ENCODE data around the gene HNF4A.

HNF4A gene

DNA sequence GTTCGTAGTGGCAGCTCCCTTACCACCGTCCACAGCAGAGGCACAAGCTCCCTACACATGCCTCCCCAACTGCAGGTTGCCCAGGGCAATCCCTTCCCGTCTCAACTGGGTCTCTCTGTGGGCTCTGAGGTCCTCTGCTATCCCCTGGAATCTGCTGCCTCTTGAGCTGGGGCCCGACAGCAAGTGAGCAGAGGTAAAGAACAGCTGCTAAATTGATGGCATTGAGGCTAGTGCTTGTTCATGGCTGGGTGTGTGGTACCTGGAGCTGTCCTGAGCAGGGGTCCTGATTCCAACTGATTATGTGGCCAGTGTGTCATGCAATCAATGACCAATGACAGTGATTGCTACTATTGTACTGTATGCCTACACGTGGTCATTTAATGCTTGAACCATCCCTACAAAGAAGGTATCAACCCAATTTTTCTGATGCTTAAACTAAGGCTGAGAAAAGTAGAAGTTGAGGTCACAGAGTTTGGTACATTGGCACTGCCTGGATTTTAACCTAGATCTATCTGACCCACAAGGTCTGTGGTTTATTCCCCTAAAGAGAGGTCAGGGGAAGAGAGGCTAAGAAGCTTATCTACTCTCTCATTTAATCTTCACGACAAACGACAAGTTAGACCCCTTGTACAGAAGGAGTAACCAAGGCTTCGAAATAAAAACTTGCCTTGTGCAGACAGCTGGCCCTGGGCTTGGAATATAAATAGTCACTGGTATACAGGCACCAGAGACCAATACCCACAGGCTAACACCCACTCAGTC, 41.1 kb downstream of the HNF4A start:
- no peaks in the 10 kb centered on the region for H3K4me1 ChIP-seq (ENCODE audit: control insufficient read depth, insufficient read depth, low read length, poor library complexity, severe bottlenecking)
- H3K36me3 ChIP-seq (ENCODE audit: control insufficient read depth, insufficient read depth, low read length), result no peaks in the 10 kb centered on the region
- DNase-seq, result no peak
- no peaks in the 10 kb centered on the region for H3K9me3 ChIP-seq (ENCODE audit: control insufficient read depth, low read length)
- no peak overlapping the region for H3K27ac ChIP-seq (ENCODE audit: insufficient read depth, low read length, poor library complexity, severe bottlenecking)
- no peak overlapping the region for H3K4me3 ChIP-seq (ENCODE audit: insufficient read depth, low read depth, low read length, poor library complexity, severe bottlenecking)
- no peaks in the 10 kb centered on the region for H3K27me3 ChIP-seq (replicated peaks; ENCODE audit: control insufficient read depth, insufficient read depth, low read length, poor library complexity, severe bottlenecking)

DNA sequence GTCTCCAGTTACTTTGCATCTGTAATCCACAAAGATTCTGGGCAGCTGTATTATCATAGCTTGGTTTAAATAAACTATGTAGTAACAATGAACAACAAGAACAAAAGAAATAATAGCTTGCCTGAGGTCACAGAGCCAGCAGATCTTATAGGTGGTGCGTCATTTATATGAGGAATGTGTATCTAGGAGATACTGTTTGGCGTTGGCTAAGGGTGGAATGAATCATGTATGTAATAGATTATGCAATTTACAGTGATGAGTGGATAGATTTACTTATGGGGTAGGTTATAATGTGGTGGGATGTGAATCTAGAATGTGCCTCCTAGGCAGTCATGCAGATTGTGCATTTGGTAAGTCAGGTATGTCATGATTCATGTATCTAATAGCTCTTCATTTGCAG, 42.8 kb downstream of the HNF4A start:
- no peaks in the 10 kb centered on the region for H3K27me3 ChIP-seq (replicated peaks; ENCODE audit: control insufficient read depth, insufficient read depth, low read length, poor library complexity, severe bottlenecking)
- DNase-seq, result no peak
- H3K9me3 ChIP-seq (ENCODE audit: control insufficient read depth, low read length), result no peaks in the 10 kb centered on the region
- H3K36me3 ChIP-seq (ENCODE audit: control insufficient read depth, insufficient read depth, low read length), result no peaks in the 10 kb centered on the region
- no peak overlapping the region for H3K4me3 ChIP-seq (ENCODE audit: insufficient read depth, low read depth, low read length, poor library complexity, severe bottlenecking)
- H3K4me1 ChIP-seq (ENCODE audit: control insufficient read depth, insufficient read depth, low read length, poor library complexity, severe bottlenecking), result no peaks in the 10 kb centered on the region
- no peak overlapping the region for H3K27ac ChIP-seq (ENCODE audit: insufficient read depth, low read length, poor library complexity, severe bottlenecking)

DNA sequence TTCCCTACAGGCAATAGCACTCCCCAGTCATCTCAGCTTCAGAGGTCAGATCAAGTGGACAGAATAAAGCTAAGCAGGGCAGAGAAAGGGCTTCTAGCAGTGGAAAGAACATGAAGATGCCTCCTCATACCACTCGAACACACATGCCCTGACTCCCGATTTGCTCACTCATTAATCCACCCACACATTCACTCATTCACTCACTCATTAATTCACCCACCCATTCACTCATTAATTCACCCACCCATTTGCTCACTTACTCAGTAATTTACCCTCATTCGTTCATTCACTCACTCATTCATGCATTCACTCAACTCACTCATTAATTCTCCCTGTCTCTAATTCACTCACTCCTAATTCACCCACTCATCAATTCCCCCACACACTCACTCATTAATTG, 43.9 kb downstream of the HNF4A start:
- Histone ChIP-seq H3K4me3 (ENCODE audit: insufficient read depth, low read depth, low read length, poor library complexity, severe bottlenecking) (no peak overlapping the region), H3K4me1 (ENCODE audit: control insufficient read depth, insufficient read depth, low read length, poor library complexity, severe bottlenecking) (no peaks in the 10 kb centered on the region), H3K27me3 (replicated peaks; ENCODE audit: control insufficient read depth, insufficient read depth, low read length, poor library complexity, severe bottlenecking) (no peaks in the 10 kb centered on the region), H3K9me3 (ENCODE audit: control insufficient read depth, low read length) (no peaks in the 10 kb centered on the region), H3K36me3 (ENCODE audit: control insufficient read depth, insufficient read depth, low read length) (no peaks in the 10 kb centered on the region), H3K27ac (ENCODE audit: insufficient read depth, low read length, poor library complexity, severe bottlenecking) (no peak overlapping the region)
- DNase-seq, result no peak

DNA sequence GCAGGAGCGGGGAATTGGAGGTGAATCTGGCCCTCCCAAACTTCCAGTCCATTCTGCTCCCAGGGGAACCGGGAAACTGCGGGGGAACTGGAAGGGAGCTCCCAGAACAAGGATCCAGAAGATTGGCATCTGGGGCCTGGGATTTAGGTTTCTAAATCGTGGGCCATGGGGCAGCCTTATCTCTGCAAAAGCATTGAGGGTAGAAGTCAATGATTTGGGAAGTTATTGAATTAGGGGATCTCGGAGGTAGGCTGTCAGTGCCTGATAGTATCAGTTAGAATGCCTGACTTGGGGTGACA, 45.1 kb downstream of the HNF4A start:
- H3K9me3 ChIP-seq (ENCODE audit: control insufficient read depth, low read length), result no peaks in the 10 kb centered on the region
- H3K27ac ChIP-seq (ENCODE audit: insufficient read depth, low read length, poor library complexity, severe bottlenecking), result no peak overlapping the region
- no peaks in the 10 kb centered on the region for H3K27me3 ChIP-seq (replicated peaks; ENCODE audit: control insufficient read depth, insufficient read depth, low read length, poor library complexity, severe bottlenecking)
- H3K4me1 ChIP-seq (ENCODE audit: control insufficient read depth, insufficient read depth, low read length, poor library complexity, severe bottlenecking), result no peaks in the 10 kb centered on the region
- no peak for DNase-seq
- H3K36me3 ChIP-seq (ENCODE audit: control insufficient read depth, insufficient read depth, low read length), result no peaks in the 10 kb centered on the region
- H3K4me3 ChIP-seq (ENCODE audit: insufficient read depth, low read depth, low read length, poor library complexity, severe bottlenecking), result no peak overlapping the region

DNA sequence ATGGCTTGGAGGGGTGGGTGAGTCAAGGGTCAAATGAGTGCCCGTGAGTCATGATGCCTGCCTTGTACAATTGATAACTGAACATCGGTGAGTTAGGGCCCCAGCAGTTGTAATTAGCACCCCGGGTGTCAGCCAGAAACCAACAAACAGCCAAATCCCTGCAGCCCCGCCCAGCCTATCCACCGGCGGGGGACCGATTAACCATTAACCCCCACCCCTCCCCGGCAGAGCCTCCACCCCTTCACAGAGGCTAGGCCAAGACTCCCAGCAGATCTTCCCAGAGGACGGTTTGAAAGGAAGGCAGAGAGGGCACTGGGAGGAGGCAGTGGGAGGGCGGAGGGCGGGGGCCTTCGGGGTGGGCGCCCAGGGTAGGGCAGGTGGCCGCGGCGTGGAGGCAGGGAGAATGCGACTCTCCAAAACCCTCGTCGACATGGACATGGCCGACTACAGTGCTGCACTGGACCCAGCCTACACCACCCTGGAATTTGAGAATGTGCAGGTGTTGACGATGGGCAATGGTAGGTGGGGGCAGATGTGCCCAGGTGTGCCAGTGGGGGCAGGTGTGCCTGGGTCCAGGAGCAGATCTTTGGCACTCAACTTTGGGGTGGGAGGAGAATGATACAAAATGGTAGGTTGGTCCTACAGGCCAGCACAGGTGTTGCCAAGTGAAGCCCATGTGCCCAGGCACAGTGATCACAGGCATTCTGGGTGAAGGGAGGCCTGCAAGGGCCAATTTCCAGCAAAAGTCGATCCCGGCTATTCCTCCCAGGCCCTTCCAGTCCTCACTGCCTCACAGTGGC, 45.7 kb downstream of the HNF4A start:
- H3K27me3 ChIP-seq (replicated peaks; ENCODE audit: control insufficient read depth, insufficient read depth, low read length, poor library complexity, severe bottlenecking), result no peaks in the 10 kb centered on the region
- H3K27ac ChIP-seq (ENCODE audit: insufficient read depth, low read length, poor library complexity, severe bottlenecking), result no peak overlapping the region
- H3K36me3 ChIP-seq (ENCODE audit: control insufficient read depth, insufficient read depth, low read length), result no peaks in the 10 kb centered on the region
- no peak for DNase-seq
- no peaks in the 10 kb centered on the region for H3K4me1 ChIP-seq (ENCODE audit: control insufficient read depth, insufficient read depth, low read length, poor library complexity, severe bottlenecking)
- H3K9me3 ChIP-seq (ENCODE audit: control insufficient read depth, low read length), result no peaks in the 10 kb centered on the region
- no peak overlapping the region for H3K4me3 ChIP-seq (ENCODE audit: insufficient read depth, low read depth, low read length, poor library complexity, severe bottlenecking)

DNA sequence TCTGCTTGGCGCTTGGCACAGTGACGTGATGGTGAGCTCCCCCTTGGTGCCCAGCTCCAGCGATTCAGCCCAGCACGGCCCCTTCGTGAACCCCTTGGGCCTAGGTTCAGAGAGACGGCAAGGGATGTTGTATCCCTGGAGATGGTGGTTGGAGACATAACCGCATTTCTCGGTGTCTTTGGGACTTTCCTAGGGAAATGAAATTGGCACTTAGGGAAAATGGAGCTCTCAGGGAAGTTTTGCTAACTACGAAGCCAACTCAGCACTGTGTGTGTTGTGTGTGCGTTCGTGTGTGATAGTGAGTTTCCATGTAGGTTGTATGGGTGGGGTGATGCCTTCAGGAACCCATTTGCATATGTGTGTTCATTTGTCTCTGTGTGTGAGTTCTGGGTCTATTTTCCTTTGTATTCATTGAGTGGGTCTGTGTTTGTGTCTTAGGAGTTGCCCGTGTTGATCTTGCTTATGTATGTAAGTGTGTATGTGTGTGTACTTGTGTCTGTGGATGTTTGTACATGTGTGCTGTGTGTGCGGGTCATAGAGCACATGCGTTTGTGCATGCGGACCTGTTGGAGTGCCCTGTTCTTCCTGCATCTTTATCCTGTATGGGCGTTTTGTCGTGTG, 46.4 kb downstream of the HNF4A start:
- Histone ChIP-seq H3K27ac (ENCODE audit: insufficient read depth, low read length, poor library complexity, severe bottlenecking) (no peak overlapping the region), H3K9me3 (ENCODE audit: control insufficient read depth, low read length) (no peaks in the 10 kb centered on the region), H3K36me3 (ENCODE audit: control insufficient read depth, insufficient read depth, low read length) (no peaks in the 10 kb centered on the region), H3K4me1 (ENCODE audit: control insufficient read depth, insufficient read depth, low read length, poor library complexity, severe bottlenecking) (no peaks in the 10 kb centered on the region), H3K27me3 (replicated peaks; ENCODE audit: control insufficient read depth, insufficient read depth, low read length, poor library complexity, severe bottlenecking) (no peaks in the 10 kb centered on the region), H3K4me3 (ENCODE audit: insufficient read depth, low read depth, low read length, poor library complexity, severe bottlenecking) (no peak overlapping the region)
- DNase-seq, result no peak

DNA sequence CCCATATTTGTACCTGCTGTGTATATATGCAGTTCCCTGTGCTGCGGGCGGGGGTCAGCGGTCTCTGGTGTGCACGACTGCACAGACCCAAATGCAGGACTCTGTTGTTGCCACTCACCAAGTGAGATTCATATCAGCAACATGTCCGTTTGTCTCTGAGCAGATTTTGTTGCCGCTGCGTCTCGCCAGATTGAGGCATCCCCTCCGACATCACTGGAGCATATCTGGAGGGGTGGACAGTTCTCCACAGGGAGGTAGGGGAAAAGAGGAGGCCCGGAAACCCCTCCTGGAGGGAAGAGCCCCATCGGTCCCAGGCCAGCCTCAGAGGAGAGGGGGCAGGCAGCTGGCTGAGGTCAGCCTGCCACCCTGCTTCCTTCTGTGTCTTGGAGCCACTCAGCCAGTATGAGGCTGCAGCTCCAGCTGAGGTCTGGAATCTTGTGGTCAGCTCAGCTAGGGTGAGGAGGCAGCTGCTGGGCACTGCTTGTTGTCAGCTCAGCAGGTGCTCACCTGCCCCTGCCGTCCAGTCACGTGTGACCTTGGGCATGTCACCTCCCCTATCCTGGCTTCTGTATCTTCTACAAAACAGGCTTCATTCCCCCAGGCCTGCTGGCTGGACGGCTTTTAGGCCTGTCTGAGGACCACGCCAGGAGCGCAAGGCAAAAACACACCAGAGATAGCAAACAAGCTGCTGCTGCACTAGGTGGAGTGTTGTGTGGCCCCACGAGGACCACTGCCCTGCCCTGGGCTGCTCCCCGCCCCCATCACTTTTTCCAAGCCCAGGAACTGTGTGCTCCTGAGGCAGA, 47.1 kb downstream of the HNF4A start:
- no peaks in the 10 kb centered on the region for H3K36me3 ChIP-seq (ENCODE audit: control insufficient read depth, insufficient read depth, low read length)
- no peak for DNase-seq
- H3K27me3 ChIP-seq (replicated peaks; ENCODE audit: control insufficient read depth, insufficient read depth, low read length, poor library complexity, severe bottlenecking), result no peaks in the 10 kb centered on the region
- no peak overlapping the region for H3K4me3 ChIP-seq (ENCODE audit: insufficient read depth, low read depth, low read length, poor library complexity, severe bottlenecking)
- no peaks in the 10 kb centered on the region for H3K9me3 ChIP-seq (ENCODE audit: control insufficient read depth, low read length)
- no peaks in the 10 kb centered on the region for H3K4me1 ChIP-seq (ENCODE audit: control insufficient read depth, insufficient read depth, low read length, poor library complexity, severe bottlenecking)
- H3K27ac ChIP-seq (ENCODE audit: insufficient read depth, low read length, poor library complexity, severe bottlenecking), result no peak overlapping the region

DNA sequence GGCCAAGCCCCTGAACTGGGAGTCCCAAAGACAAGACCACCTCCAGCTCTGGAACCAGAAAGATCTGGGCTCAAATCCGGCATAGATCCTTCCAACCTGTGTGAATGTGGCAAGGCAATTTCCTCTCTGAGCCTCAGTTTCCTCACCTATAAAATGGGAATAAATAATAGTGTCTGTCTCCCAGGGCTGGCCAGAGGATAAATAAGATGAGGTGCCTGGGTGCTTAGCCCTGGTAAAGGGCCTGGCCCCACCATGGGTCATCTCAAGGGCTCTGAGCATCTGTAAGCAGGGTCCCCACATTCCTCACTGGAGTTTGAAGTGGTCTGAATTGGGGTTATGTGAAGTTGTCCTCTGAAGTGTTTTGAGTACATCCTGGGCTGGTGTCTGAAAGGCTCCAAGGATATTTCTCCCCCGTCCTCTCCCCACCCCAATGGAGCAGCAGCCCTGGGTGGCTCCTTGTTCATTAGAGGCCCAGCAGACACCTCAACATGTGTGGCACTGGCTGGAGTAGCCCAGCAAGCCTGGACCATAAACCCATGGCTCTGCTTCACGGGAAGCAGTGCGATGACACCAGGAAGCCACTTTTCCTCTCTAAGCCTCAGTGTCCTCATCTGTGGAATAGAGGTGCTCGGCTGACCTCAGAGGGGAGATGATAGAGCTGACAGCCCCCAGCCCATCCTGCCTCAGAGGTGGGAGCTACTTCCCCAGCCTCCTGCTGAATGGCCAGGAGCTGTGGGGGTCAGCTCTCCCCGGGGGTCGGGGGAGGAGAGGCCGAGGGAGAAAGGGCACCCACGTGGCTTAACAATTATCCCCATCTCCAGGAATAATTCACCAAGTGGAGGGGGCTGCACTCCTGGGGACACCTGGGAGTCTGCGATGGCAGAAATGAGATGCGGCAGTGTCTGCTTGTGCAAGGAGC, 48.0 kb downstream of the HNF4A start:
- Histone ChIP-seq H3K9me3 (ENCODE audit: control insufficient read depth, low read length) (no peaks in the 10 kb centered on the region), H3K36me3 (ENCODE audit: control insufficient read depth, insufficient read depth, low read length) (no peaks in the 10 kb centered on the region), H3K27ac (ENCODE audit: insufficient read depth, low read length, poor library complexity, severe bottlenecking) (no peak overlapping the region), H3K4me1 (ENCODE audit: control insufficient read depth, insufficient read depth, low read length, poor library complexity, severe bottlenecking) (no peaks in the 10 kb centered on the region), H3K27me3 (replicated peaks; ENCODE audit: control insufficient read depth, insufficient read depth, low read length, poor library complexity, severe bottlenecking) (no peaks in the 10 kb centered on the region), H3K4me3 (ENCODE audit: insufficient read depth, low read depth, low read length, poor library complexity, severe bottlenecking) (no peak overlapping the region)
- no peak for DNase-seq

Measured in effector memory CD4-positive, alpha-beta T cell (primary cell).